GM12878 (cell line): ENCODE data around the gene NOCT. TPM values are rescaled to one million over a fixed set of nuclear protein-coding genes. Genes with fewer than 3 reads are reported as not detected.

Experiments
- ATAC-seq: fragments of 200-7000 bp; cut with Tn5 transposase; 3 replicates; pipeline ENCODE4 v1.9.1; 2020; ENCODE audit warnings: mild to moderate bottlenecking, moderate library complexity
- BruUV-seq: library from RNA; stranded (reverse); fragments of 400-500 nt; replicated peaks from 2 replicates; lab custom pipeline; 2021; lab: Mats Ljungman, UMichigan
- CTCF ChIA-PET: fragments of 300-600 bp; sonication (Branson Sonifier 250); formaldehyde crosslinking; extraction: SDS; loops from one replicate; lab custom pipeline; 2021; ENCODE audit warnings: inconsistent platforms; lab: Yijun Ruan, JAX
- POLR2A ChIA-PET: fragments of 350-600 bp; formaldehyde crosslinking; extraction: SDS; loops from one replicate; lab custom pipeline; 2021; ENCODE audit warnings: inconsistent platforms; lab: Charles Lee
- RAD21 ChIA-PET: fragments of 300-600 bp; sonication (Branson Sonifier 250); formaldehyde crosslinking; loops from one replicate; lab custom pipeline; 2023; ENCODE audit warnings: antibody characterized with exemption; ENCODE audit not compliant: unreplicated experiment; lab: Charles Lee
- SMC1A ChIA-PET: fragments of 300-600 bp; sonication (Branson Sonifier 250); formaldehyde crosslinking; loops from one replicate; lab custom pipeline; 2023; ENCODE audit not compliant: unreplicated experiment, uncharacterized antibody; lab: Charles Lee
- DNase-seq: peaks from one replicate; pipeline ENCODE4 v3.0.0-alpha.2; 2011; ENCODE audit warnings: low read depth, low spot score
- FAIRE-seq: peaks from 3 replicates; lab custom pipeline; 2011; peaks lifted over from hg19 to GRCh38; lab: Jason Lieb, UNC
- H2AFZ ChIP-seq: 2 replicates; pipeline ENCODE4 v1.6.0; 2011; ENCODE audit warnings: low read depth, low read length, control low read depth; ENCODE audit not compliant: control insufficient read depth
- H3K27ac ChIP-seq: 2 replicates; pipeline ENCODE4 v1.5.1; 2011; ENCODE audit warnings: control low read depth; ENCODE audit not compliant: control insufficient read depth, insufficient read depth
- H3K27me3 ChIP-seq, 2 experiments: replicated peaks in 1 of 2; 2 replicates each; pipeline versions ENCODE4 v1.6.0 to v1.6.1; 2011; ENCODE audit warnings: low read length in 1 of 2; ENCODE audit not compliant: control insufficient read depth in 2 of 2, insufficient read depth in 2 of 2
- H3K36me3 ChIP-seq, 2 experiments: 2 replicates each; pipeline ENCODE4 v1.5.1; 2011; ENCODE audit warnings: low read length in 1 of 2; ENCODE audit not compliant: control insufficient read depth in 2 of 2, insufficient read depth in 2 of 2
- H3K4me1 ChIP-seq: 2 replicates; pipeline ENCODE4 v1.6.1; 2011; ENCODE audit warnings: mild to moderate bottlenecking, low read length, moderate library complexity, mixed read lengths; ENCODE audit not compliant: control insufficient read depth, insufficient read depth
- H3K4me2 ChIP-seq: 2 replicates; pipeline ENCODE4 v1.6.0; 2011; ENCODE audit warnings: control low read depth; ENCODE audit not compliant: control insufficient read depth, insufficient read depth
- H3K4me3 ChIP-seq: fragments of 200-600 bp; sonication (generic); 2 replicates; pipeline ENCODE4 v1.5.1; 2016
- H3K79me2 ChIP-seq: 2 replicates; pipeline ENCODE4 v1.6.0; 2011; ENCODE audit warnings: low read length; ENCODE audit not compliant: control insufficient read depth, insufficient read depth
- H3K9ac ChIP-seq: 2 replicates; pipeline ENCODE4 v1.8.0; 2011; ENCODE audit warnings: low read length, control low read depth, mixed read lengths; ENCODE audit not compliant: control insufficient read depth, insufficient read depth
- H3K9me3 ChIP-seq: replicated peaks from 3 replicates; pipeline ENCODE4 v1.5.1; 2011; ENCODE audit warnings: mild to moderate bottlenecking, low read length; ENCODE audit not compliant: control insufficient read depth, insufficient read depth
- H4K20me1 ChIP-seq: 2 replicates; pipeline ENCODE4 v1.6.0; 2011; ENCODE audit not compliant: control insufficient read depth, insufficient read depth
- BCL11A ChIP-seq: IDR thresholded peaks from 2 replicates; pipeline ENCODE4 v1.6.1; 2011; ENCODE audit warnings: low read depth, low read length
- CBFB ChIP-seq: IDR thresholded peaks from 2 replicates; pipeline ENCODE4 v1.6.1; 2016; ENCODE audit warnings: antibody characterized with exemption, low read depth
- EGR1 ChIP-seq, 2 experiments: IDR thresholded peaks; 1 replicate in 1 of 2; 2 replicates in 1 of 2; pipeline ENCODE4 v1.6.1; 2011 to 2012; ENCODE audit warnings: low read depth in 2 of 2, low read length in 2 of 2, borderline replicate concordance in 1 of 2, mild to moderate bottlenecking in 1 of 2, moderate library complexity in 1 of 2
- MEF2B ChIP-seq: fragments of 450-650 bp; IDR thresholded peaks from 2 replicates; pipeline ENCODE4 v1.6.1; 2018; ENCODE audit warnings: mild to moderate bottlenecking, moderate library complexity; ENCODE audit not compliant: partially characterized antibody, poor library complexity, severe bottlenecking
- POLR2AphosphoS5 ChIP-seq: IDR thresholded peaks from 2 replicates; pipeline ENCODE4 v1.6.1; 2011; ENCODE audit warnings: mild to moderate bottlenecking, low read length, inconsistent platforms
- RAD21 ChIP-seq: IDR thresholded peaks from 2 replicates; pipeline ENCODE4 v1.6.1; 2011; ENCODE audit warnings: mild to moderate bottlenecking, low read depth, low read length, moderate library complexity; ENCODE audit not compliant: insufficient read depth
- RELA ChIP-seq: fragments of 450-650 bp; IDR thresholded peaks from 2 replicates; pipeline ENCODE4 v1.8.0; 2014; ENCODE audit warnings: borderline replicate concordance; ENCODE audit not compliant: partially characterized antibody
- RFX5 ChIP-seq: IDR thresholded peaks from 2 replicates; pipeline ENCODE4 v1.6.1; 2011; ENCODE audit warnings: low read depth, low read length, improper control_type of control experiment
- STAT3 ChIP-seq: IDR thresholded peaks from 2 replicates; pipeline ENCODE4 v1.6.1; 2011; ENCODE audit warnings: low read depth, low read length, improper control_type of control experiment
- TBL1XR1 ChIP-seq: IDR thresholded peaks from 2 replicates; pipeline ENCODE4 v1.6.1; 2012; ENCODE audit warnings: low read depth, low read length, improper control_type of control experiment
- ZNF217 ChIP-seq: fragments of 450-650 bp; IDR thresholded peaks from 2 replicates; pipeline ENCODE4 v1.6.1; 2017; ENCODE audit warnings: antibody characterized with exemption, mild to moderate bottlenecking
- ZSCAN29 ChIP-seq: fragments of 450-650 bp; IDR thresholded peaks from 2 replicates; pipeline ENCODE4 v1.6.1; 2017; ENCODE audit warnings: mild to moderate bottlenecking, moderate library complexity
- WGBS: methylation state at CpG from one replicate; pipeline ENCODE4 v1.1.6; 2016; ENCODE audit warnings: low lambda C conversion rate; ENCODE audit not compliant: insufficient replicate concordance, insufficient coverage; ENCODE audit errors: missing lambda C conversion rate; 5-methylcytosine and 5-hydroxymethylcytosine counted together
- in situ Hi-C: fragments of 300-500 bp; cut with MboI; formaldehyde crosslinking; loops from 9 replicates; pipeline ENCODE4 v1.14.3; 2018; ENCODE audit warnings: mixed read lengths
- intact Hi-C: fragments of 100-400 bp; cut with micrococcal nuclease; formaldehyde crosslinking; loops from one replicate; pipeline ENCODE4 v1.14.2; 2022; ENCODE audit not compliant: unreplicated experiment
- polyA plus RNA-seq, 11 experiments: library from polyadenylated mRNA; depleted of rRNA in 4 of 11; unstranded in 6 of 11; stranded (reverse) in 5 of 11; fragments of >200 nt; fragmentation: Nextera tagmentation in 4 of 11; fragmentation: Illumina TruSeq in 1 of 11; extraction: Ambion mirVana in 4 of 11; extraction: Trizol in 1 of 11; gene quantifications; 1 replicate in 1 of 11; 2 replicates in 10 of 11; pipeline versions ENCODE4 v1.2.1 to v1.2.3, GENCODE V29; 2011 to 2016; ENCODE audit warnings: inconsistent platforms in 2 of 11, missing spikeins in 2 of 11, low read depth in 1 of 11
- total RNA-seq, 4 experiments: library from RNA; depleted of rRNA in 3 of 4; stranded (reverse); fragments of >200 nt in 3 of 4; fragmentation: Illumina TruSeq in 1 of 4; extraction: Trizol in 1 of 4; gene quantifications; 2 replicates each; pipeline versions ENCODE4 v1.2.1 to v1.2.3, GENCODE V29; 2013 to 2021
- TF ChIP-seq, protein P1 (sequence below): fragments of 450-650 bp; IDR thresholded peaks from 2 replicates; pipeline ENCODE4 v1.6.1; 2018; ENCODE audit warnings: borderline replicate concordance, mild to moderate bottlenecking; ENCODE audit not compliant: partially characterized antibody
- TF ChIP-seq, protein P2 (sequence below): fragments of 450-650 bp; formaldehyde crosslinking; IDR thresholded peaks from 2 replicates; pipeline ENCODE4 v1.4.0; 2020; ENCODE audit warnings: mild to moderate bottlenecking, moderate library complexity
- TF ChIP-seq, protein P3 (sequence below): IDR thresholded peaks from 2 replicates; pipeline ENCODE4 v1.6.1; 2012; ENCODE audit warnings: low read length, inconsistent platforms

Gene NOCT
- total and polyA plus RNA-seq, 10 of the 15 experiments (the other 5 are each of a cell fraction or from before 2014, with no cell fraction given): 1.4 to 17.6 (median 8.1) TPM

DNA sequence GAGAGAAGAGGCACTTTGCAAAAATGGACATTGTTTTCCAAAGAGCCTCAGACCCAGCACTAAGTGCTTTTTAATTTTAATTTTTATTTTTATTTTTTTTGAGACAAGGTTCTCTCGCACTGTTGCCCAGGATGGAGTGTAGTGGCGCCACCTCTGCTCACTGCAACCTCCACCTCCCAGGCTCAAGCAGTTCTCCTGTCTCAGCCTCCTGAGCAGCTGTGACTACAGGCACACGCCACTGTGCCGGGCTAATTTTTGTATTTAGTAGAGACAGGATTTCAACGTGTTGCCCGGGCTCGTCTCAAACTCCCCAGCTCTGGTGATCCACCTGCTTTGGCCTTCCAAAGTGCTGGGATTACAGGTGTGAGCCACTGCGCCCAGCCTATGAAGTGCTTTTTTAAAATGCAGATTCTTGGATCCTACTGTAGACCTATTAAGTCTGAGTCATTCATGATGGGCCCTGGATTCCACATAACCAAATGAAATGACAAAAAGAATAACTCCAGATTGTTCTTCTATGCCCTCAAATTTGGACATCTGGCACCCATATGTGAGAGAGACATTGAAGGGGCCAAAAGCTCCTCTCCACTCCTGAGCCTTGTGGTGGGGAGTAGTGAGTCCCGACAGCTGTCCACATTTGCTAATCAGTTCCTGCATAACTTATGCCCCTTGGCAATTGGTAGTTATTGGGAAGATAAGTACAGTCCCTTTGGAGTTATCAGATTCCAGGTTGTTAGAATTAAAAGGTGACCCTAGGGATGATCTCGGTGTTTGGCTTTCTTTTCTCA, 3.6 kb downstream of the NOCT start:
- ATAC-seq: no peak
- DNase-seq: no peak
- peak overlapping the region; percentile 52; the same call in 1 of the 2 replicates for H3K4me2 ChIP-seq
- RAD21 ChIA-PET: interaction anchor here (1.5 to 5.1 kb wide), 2 partner anchors 10 to 53 kb away, joined by 3 to 54 read pairs; no protein-coding TSS in a partner anchor
- no peaks in the 10 kb centered on the region; the same call in 1 of the 2 replicates for H4K20me1 ChIP-seq
- no TSS peak for BruUV-seq
- H3K9me3 ChIP-seq: no peaks in the 10 kb centered on the region
- peaks cover 69% of the 10 kb centered on the region for H3K79me2 ChIP-seq
- peaks cover 0 to 5% of the 10 kb centered on the region in 2 experiments; a peak in 1 of 4 replicates for H3K36me3 ChIP-seq
- in situ Hi-C loops: no loop called here
- H3K4me1 ChIP-seq: peaks cover 7% of the 10 kb centered on the region; the same call in 1 of the 2 replicates
- no peak overlapping the region for H3K27ac ChIP-seq
- POLR2A ChIA-PET: interaction anchor here (0.6 to 1.6 kb wide), 4 partner anchors 9 to 277 kb away, joined by 3 to 5 read pairs (median 3); no protein-coding TSS in a partner anchor
- H3K4me3 ChIP-seq: peak overlapping the region; percentile 65; the same call in 1 of the 2 replicates
- intact Hi-C loops: loop anchor here (5.0 kb wide), 2 partner anchors 63 to 438 kb away; no protein-coding TSS in a partner anchor
- SMC1A ChIA-PET: interaction anchor here (1.3 to 10.2 kb wide), 4 partner anchors 12 to 479 kb away, joined by 3 to 92 read pairs (median 4); no protein-coding TSS in a partner anchor
- no peak for FAIRE-seq
- WGBS: 94% methylated on average over 10 of the region's 10 CpGs
- no peaks in the 10 kb centered on the region for H3K27me3 ChIP-seq
- H2AFZ ChIP-seq: no peak overlapping the region
- H3K9ac ChIP-seq: no peak overlapping the region; the same call in 1 of the 2 replicates
- CTCF ChIA-PET: interaction anchor here (0.7 to 9.6 kb wide), 6 partner anchors 11 to 247 kb away, joined by 3 to 147 read pairs (median 4); no protein-coding TSS in a partner anchor
- TF ChIP-seq EGR1 (IDR thresholded peaks at IDR 0.05; ENCODE audit: borderline replicate concordance in 1 of 2, low read depth in 2 of 2, low read length in 2 of 2): no peak
- no peak for TF ChIP-seq RFX5
- TF ChIP-seq RAD21: no peak
- TF ChIP-seq, protein P1, sequence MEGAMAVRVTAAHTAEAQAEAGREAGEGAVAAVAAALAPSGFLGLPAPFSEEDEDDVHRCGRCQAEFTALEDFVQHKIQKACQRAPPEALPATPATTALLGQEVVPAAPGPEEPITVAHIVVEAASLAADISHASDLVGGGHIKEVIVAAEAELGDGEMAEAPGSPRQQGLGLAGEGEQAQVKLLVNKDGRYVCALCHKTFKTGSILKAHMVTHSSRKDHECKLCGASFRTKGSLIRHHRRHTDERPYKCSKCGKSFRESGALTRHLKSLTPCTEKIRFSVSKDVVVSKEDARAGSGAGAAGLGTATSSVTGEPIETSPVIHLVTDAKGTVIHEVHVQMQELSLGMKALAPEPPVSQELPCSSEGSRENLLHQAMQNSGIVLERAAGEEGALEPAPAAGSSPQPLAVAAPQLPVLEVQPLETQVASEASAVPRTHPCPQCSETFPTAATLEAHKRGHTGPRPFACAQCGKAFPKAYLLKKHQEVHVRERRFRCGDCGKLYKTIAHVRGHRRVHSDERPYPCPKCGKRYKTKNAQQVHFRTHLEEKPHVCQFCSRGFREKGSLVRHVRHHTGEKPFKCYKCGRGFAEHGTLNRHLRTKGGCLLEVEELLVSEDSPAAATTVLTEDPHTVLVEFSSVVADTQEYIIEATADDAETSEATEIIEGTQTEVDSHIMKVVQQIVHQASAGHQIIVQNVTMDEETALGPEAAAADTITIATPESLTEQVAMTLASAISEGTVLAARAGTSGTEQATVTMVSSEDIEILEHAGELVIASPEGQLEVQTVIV: no peak
- no peak for TF ChIP-seq CBFB
- TF ChIP-seq, protein P2, sequence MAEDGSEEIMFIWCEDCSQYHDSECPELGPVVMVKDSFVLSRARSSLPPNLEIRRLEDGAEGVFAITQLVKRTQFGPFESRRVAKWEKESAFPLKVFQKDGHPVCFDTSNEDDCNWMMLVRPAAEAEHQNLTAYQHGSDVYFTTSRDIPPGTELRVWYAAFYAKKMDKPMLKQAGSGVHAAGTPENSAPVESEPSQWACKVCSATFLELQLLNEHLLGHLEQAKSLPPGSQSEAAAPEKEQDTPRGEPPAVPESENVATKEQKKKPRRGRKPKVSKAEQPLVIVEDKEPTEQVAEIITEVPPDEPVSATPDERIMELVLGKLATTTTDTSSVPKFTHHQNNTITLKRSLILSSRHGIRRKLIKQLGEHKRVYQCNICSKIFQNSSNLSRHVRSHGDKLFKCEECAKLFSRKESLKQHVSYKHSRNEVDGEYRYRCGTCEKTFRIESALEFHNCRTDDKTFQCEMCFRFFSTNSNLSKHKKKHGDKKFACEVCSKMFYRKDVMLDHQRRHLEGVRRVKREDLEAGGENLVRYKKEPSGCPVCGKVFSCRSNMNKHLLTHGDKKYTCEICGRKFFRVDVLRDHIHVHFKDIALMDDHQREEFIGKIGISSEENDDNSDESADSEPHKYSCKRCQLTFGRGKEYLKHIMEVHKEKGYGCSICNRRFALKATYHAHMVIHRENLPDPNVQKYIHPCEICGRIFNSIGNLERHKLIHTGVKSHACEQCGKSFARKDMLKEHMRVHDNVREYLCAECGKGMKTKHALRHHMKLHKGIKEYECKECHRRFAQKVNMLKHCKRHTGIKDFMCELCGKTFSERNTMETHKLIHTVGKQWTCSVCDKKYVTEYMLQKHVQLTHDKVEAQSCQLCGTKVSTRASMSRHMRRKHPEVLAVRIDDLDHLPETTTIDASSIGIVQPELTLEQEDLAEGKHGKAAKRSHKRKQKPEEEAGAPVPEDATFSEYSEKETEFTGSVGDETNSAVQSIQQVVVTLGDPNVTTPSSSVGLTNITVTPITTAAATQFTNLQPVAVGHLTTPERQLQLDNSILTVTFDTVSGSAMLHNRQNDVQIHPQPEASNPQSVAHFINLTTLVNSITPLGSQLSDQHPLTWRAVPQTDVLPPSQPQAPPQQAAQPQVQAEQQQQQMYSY (CRISPR knock-in tag): no peak
- TF ChIP-seq, protein P3, sequence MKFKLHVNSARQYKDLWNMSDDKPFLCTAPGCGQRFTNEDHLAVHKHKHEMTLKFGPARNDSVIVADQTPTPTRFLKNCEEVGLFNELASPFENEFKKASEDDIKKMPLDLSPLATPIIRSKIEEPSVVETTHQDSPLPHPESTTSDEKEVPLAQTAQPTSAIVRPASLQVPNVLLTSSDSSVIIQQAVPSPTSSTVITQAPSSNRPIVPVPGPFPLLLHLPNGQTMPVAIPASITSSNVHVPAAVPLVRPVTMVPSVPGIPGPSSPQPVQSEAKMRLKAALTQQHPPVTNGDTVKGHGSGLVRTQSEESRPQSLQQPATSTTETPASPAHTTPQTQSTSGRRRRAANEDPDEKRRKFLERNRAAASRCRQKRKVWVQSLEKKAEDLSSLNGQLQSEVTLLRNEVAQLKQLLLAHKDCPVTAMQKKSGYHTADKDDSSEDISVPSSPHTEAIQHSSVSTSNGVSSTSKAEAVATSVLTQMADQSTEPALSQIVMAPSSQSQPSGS: no peak
- no peak for TF ChIP-seq RELA
- TF ChIP-seq TBL1XR1: no peak
- no peak for TF ChIP-seq MEF2B
- TF ChIP-seq ZSCAN29: no peak
- TF ChIP-seq POLR2AphosphoS5: no peak
- TF ChIP-seq STAT3: no peak
- TF ChIP-seq ZNF217: no peak
- no peak for TF ChIP-seq BCL11A
